ENCODE data around the gene SLC10A3.
A peak's percentile ranks its signal among the peaks of the same experiment; 100 is the strongest.
"Not testable (repeated sequence)": the region's sequence is repeated elsewhere in the genome, so short reads cannot be mapped to it uniquely, and the experiment has no call there.

The SLC10A3 gene

DNA sequence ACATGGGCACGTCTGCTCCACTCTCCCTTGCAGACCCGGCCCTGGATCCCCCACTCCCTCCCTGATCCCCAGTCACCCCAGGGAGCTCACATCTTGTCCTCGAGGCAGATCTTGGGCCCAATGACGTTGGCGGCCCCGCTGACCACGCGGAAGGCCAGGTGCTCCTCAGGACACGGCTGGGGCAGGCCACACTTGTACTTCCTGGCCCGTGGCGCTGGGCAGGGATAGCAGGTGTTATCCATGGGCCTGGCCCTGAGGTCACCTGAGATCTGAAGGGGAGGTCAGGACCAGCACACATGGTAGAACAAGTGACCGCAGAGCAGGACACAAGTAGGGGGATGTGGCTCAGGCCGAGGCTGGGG is 17.9 kb upstream of the SLC10A3 start:
- no peak for DNase-seq (ENCODE audit: low spot score)

DNA sequence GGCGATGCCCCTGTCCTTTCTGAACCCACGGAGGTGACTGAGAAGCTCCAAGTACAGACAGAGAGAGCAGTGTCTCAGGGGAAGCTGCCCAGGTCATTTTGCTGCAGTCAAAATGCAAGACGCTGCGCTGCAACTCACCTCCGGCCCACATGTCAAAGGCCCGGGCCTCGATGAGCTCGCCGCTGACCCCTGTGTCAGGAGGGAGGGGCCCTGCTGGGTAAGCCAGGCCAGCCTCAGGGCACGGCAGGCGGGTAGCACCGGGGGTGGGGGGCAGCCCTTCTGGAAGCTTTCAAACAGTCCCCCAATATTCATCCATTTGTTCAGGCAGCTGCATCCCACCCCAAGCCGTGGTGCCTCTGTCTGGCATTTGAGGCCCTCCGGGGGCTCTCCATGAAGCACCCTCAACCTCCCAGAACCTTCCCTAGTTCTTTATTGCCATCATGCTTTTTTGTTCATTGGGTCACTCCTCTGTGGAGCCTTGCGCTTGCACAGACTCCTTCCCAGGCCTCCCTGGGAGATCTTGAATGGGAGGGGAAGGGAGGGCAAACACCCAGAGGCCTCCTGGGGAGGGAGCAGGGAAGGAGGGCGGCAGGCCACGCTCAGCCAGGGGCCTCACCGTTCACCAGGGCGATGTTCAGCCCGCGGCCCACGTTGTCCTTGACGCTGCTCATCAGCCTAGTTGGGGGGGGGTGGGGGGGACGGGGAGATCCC is 17.4 kb upstream of the SLC10A3 start:
- no peak for DNase-seq (ENCODE audit: low spot score)

DNA sequence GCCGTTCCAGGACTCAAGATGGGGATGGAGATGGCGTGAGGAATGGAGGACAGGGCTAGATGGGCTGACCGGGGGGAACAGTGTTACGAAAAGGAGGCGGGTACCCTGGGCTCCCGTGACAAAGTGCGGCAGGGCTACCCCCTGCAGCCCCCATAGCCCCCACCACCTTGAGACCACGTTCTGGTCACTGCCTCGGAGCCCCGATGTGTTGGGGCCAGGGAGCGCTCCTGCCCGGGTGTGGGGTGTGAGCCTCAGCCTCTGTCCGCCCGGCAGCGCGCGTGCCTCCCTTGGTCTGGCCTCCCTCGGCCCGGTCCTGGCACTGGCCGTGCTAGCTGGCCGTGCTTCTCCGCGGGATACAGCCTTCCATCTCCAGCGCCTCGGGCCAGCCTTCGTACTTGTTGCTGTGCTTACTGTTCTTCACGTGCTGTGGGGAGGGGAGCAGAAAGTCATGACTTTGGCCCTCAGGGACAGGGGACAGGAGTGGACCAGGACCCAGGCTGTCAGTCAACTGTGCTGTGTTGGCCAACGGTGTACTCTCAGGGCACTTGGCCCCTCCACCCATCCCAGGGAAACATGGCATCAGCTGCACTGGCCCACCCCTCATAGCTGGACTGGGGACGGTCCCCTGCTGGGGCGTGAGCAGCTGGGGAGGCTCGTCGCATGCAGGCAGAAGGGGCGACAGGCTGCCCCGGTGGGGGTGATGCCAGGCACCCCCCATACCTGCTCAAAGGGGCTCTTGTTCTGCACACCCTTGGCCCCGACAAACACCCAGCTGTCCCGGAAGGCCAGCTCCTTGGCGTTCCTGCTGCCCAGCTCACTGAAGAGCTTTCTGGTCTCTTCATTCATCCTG is 16.3 kb upstream of the SLC10A3 start:
- no peak for DNase-seq (ENCODE audit: low spot score)

DNA sequence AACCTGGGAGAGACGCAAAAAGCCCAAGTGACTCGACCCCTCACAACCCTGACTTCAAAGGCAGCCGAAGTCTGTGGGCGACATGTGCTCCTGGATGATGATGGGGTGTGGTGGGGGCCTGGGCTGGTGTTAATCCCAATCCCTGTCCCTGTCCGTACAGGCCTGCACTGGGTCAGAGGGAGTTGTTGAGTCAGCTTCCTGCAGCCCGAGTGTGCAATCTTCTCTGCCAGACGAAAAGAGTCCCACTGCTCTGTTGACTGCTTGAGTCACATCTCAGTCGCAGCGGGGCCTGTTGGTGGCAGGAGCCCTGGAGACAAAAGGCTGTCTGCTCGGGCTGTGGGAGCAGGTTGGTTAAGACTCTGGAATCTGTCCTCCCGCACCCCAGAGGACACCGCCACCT is 15.3 kb upstream of the SLC10A3 start:
- DNase-seq (ENCODE audit: low spot score) = no peak

DNA sequence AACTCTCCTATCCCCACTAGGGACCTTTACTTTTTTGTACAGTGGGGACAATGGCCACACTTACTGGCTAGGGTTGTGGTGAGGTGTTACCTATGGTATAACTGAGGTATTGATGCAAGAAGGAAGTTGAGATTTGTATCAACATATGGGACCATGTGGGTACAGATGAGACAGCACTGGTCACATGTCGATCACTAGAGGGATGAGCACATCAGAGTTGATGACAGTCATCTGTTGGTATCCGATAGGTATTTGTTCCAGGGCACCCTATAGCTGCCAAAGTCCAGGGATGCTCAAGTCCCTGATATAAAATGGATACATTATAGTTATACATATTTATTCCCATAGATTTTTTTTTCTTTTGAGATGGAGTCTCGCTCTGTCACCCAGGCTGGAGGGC is 12.6 kb upstream of the SLC10A3 start:
- DNase-seq (ENCODE audit: low spot score) = no peak

DNA sequence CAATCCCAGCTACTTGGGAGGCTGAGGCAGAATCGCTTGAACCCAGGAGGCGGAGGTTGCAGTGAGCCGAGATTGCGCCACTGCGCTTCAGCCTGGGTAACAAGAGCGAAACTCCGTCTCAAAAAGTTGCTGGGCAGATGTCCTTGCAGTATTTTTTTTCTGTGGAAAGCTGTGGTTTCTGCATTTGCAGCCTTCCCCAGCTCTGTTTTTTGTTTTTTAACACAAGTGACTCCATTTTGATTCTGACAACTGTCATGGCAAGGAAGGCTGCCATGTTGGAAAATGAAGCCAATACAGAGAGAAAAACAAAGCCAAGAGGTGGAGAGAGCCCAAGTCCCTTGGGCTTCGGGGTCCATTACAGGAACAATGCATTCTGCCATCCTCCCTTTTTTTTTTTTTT is 11.7 kb upstream of the SLC10A3 start:
- DNase-seq (ENCODE audit: low spot score) = no peak

DNA sequence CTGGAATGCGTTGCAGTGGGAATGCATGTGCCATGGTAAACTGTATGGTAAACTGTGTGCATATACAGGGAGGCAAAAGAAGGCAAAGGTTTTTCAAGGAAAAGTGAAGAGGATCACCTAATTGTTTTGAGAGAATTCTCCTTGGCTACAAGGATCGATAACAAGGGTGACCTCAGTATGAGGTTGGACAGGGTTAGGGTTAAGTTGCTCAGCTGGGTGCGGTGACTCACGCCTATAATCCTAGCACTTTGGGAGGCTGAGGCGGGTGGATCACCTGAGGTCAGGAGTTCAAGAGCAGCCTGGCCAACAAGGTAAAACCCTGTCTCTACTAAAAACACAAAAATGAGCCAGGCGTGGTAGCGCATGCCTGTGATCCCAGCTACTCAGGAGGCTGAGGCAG is 11.0 kb upstream of the SLC10A3 start:
- DNase-seq (ENCODE audit: low spot score) = not testable (repeated sequence)

DNA sequence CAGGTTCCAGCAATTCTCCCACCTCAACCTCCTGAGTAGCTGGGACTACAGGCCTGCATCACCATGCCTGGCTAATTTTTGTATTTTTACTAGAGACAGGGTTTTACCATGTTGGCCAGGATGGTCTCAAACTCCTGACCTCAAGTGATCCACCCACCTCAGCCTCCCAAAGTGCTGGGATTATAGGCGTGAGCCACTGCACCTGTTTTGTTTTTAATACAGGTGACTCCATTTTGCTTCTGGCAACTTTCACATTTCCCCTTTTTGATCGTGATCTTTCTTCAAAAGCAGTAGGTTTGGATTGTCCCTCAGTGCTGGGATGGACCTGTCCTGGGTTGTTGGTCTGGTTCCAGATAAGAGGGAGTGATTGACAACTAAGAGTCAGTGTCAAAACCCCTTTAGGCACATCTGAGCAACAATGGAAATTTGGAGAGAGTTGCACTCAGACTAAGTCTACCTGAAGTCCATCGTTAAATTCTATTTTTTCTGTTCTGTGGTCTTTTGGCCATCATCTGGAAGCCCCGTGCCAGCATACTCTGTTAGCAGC is 6.2 kb upstream of the SLC10A3 start:
- not testable (repeated sequence) for DNase-seq (ENCODE audit: low spot score)

DNA sequence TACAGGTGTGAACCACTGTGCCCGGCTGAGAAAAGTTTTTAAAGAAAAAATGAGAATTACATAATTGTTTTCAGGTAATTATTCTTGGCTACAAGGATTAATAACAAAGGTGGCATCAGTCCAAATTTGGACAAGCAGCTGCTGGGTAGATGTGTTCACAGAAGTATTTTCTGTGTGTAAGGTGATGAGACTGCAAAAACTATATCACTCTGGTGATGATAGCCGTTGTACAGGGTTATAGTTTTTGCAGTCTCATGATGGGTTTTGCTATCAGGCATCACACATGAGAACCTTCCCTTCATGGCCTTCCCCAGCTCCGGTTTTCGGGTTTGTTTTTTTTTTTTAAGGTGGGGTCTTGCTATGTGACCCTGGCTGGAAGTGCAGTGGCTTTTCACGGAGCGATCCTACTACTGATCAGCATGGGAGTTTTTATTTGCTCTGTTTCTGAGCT is 5.1 kb upstream of the SLC10A3 start:
- no peak for DNase-seq (ENCODE audit: low spot score)

DNA sequence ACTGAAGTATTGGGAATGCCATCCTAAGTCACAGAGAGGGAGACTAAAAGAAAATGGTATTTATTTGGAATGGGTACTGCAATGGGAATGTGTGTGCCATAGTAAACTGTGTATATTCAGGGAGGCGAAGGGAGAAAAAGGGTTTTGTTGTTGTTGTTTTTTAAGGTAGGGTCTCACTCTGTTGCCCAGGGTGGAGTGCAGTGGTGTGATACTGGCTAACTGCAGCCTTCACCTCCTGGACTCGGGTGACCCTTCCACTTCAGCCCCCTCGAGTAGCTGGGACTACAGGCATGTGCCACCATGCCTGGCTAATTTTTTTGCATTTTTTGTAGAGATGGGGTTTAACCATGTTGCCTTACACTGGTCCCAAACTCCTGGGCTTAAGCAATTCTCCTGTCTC is 4.3 kb upstream of the SLC10A3 start:
- no peak for DNase-seq (ENCODE audit: low spot score)

DNA sequence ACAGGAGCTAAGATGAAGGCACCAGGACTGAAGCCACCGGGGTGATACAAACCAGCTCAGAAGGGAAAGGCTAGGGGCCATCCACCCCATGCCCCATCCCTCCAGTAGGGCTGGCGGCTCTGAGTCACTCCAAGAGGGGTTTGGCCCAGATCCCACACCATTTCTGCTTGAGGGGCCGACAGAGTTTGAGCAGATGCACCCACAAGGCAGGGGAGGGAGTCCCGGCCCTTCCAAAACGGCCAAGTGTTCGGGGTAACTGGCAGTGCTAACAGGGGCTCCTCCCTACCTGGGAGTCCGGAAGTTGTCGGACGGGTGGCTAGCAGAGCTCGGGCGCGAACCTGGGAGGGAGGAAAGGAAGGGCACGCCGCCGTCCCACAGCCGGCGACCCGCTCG is 412 bp downstream of the SLC10A3 start:
- DNase-seq (ENCODE audit: low spot score) = peak; percentile 16

DNA sequence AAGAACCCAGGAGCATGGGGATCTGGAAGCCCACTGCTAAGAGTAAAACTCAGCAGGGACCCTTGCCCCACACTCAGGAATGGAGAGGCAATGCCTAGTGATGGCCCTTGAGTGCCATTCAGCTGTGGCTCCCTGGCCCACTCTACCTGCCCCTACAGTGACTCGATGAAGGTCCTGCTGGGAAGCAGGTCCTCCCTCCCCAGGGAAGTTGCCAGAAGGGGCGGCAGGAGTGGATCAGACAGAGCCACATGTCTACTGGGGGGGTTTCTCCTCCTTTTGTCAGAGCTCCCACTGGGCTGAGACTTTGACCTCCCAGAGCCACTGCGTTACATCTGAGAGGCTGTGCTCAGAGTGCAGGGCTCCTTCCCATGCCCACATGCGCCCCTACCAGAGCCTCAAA is 1.2 kb downstream of the SLC10A3 start:
- no peak for DNase-seq (ENCODE audit: low spot score)

DNA sequence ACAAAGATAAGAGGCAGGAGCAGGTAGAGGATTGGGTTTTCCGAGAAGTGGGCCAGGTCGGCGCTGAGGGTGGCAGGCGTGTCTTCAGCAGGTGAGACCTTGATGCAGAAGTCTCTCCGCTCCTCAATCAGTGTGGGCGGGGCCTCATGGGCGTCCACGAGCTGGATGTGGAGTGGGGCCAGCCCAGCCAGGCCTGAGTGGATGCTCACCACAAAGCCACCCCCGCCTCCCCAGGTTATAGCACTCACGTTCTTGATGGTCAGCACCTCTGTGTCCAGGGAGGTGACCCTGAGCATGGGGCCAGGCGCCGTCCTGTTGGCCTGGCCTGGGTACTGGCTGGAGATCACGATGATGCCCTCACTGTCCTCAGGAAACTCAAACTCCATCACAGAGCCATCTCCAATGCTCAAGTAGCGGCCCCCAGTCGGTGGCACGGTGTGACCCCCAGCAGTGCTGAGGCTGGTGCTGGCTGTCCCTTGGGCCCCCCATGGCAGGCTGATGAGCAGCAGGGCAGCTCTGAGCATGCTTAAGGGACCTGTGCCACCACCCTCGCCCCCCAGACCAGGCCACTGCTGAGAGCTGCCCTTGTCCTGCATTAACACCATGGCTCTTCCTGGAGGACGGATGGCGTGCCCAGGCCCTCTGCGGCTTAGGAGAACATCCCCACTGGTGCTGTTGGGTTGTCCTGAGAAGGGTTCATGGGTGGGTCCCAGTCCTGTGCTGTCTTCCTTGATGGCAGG is 1.9 kb downstream of the SLC10A3 start:
- no peak for DNase-seq (ENCODE audit: low spot score)

DNA sequence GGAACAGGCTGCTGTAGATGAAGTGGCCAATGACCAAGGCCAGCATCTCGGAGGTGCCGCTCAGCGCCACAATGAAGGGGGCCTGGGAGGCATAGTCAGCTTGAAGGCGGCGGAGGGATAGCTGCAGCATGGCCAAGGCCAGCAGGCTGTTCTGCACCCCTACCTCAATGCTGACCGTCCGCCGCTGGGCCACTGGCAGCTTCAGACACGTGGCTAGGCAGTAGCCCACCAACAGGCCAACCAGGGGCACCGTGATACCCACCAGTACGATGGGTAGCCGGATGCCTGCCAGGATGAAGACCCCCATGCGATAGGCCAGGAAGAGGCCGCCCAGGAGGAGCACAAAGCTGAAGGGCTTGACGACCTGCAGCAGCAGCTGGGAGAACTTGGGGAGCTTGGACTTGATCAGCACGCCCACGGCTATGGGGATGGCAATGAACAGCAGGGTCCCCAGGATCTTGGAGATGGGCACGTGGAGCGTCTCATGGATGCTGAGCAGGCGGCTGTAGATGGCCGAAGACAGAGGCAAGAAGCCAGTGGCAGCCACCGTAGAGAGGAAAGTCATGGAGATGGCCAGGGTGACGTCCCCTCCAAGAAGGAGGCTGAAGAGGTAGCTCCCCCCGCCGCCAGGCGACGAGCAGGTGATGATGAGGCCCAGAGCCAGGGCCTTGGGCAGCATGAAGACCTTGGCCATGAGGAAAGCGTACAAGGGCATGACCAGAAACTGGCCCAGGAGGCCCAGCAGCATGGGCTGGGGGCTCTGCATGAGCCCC is 2.7 kb downstream of the SLC10A3 start:
- DNase-seq (ENCODE audit: low spot score) = no peak

DNA sequence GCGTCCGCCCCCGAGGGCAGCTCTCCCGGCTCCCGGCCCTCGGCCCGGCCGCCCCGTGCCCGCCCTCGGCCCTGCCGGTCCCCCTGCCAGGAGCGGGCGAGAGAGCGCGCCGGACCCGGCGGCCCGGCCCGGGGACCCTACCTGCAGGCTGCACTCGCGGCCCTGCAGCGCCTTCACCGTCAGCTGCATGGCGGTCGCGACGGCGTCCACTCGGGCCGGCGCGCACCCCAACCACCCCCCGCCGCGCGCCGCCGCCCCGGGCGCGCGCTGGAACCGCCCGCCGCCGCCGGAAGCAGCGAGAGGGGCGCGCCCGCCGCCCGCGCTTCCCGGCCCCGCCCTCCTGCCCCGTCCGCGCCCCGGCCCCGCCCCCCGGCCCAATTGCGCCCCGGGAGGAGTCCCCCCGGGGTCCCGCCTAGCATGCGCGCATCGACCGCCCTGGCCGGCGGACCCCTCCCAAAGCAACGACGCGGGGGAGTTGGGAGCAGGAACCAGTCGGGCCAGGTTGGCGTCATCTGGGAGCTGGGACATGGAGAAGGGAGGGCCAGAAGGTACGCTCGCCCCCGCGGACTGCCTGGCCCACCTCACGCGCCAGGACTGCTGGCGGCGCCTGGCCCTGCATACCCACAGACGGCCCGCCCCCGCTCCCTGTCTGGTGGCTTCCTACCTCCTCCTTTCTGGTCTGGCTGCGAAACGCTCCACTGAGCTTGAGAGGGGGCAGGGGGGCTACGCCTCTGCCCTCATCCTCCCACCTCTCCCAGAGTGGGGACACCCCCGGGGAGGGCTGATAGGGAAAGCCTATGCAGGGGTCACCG is 3.8 kb downstream of the SLC10A3 start, which contains the start of gene UBL4A:
TSS of gene UBL4A (minus strand) at position 220 of the 812 bp plus-strand sequence. CDS start at position 189, 31 bp downstream.
- DNase-seq (ENCODE audit: low spot score) = peak; percentile 27

DNA sequence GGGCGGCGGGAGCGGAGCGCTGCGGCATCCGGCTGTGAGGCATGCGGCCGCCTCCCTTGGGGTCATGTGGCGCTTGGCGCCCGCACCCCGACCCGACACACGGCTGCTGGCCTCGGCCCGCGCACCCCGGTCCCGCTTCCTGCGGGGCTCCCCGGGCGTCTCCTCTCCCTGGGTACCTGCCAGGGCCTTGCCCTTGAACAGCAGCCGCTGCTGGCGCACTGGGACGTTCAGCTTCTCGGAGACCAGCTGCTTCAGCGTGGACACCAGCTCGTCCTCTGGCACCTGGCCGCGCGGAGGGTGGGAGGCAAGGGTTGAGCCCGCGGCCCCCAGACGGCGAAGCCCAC is 4.4 kb downstream of the SLC10A3 start:
- no peak for DNase-seq (ENCODE audit: low spot score)

DNA sequence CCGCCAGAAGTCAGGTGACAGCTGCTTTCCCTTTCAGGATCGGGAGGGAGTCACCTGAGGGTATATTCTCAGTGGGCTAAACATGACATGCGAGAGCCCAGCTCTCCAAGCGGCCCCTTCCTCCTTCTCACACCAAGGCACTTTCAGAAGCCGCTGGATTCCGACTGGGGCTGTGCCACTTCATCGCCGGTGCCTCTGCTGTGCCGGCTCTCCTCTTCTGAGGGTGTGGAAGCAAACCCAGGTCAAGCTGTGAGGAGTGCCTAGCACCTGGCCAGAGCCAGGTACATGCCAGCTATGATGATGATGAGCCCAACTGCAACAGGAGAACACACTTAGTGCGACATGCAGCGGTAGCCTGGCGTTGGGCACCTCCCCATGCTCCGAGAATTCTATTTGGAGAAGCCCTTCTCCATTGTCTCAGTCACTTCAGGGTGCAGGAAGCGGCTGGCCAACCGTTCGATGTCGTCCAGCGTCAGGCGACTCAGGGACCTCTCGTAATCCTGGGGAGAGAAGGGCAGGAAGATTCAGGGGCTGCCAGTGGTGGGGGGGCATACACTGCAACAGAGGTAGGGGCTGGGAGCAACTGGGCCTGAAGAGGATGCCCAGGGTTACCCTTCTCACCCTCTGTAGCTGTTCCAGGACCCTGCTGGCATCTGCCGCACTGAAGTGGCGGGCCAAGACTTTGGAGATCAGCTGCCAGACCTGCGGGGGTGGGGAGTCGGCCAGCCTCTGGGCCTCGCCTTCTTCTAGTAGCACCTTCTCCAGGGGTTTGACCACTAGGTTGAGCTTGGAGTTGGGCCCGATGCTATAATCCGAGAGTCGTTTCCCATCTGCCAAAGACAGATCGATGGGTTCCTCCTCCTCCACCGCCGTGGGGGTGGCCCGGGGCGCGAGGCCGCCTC is 5.0 kb downstream of the SLC10A3 start:
- no peak for DNase-seq (ENCODE audit: low spot score)

DNA sequence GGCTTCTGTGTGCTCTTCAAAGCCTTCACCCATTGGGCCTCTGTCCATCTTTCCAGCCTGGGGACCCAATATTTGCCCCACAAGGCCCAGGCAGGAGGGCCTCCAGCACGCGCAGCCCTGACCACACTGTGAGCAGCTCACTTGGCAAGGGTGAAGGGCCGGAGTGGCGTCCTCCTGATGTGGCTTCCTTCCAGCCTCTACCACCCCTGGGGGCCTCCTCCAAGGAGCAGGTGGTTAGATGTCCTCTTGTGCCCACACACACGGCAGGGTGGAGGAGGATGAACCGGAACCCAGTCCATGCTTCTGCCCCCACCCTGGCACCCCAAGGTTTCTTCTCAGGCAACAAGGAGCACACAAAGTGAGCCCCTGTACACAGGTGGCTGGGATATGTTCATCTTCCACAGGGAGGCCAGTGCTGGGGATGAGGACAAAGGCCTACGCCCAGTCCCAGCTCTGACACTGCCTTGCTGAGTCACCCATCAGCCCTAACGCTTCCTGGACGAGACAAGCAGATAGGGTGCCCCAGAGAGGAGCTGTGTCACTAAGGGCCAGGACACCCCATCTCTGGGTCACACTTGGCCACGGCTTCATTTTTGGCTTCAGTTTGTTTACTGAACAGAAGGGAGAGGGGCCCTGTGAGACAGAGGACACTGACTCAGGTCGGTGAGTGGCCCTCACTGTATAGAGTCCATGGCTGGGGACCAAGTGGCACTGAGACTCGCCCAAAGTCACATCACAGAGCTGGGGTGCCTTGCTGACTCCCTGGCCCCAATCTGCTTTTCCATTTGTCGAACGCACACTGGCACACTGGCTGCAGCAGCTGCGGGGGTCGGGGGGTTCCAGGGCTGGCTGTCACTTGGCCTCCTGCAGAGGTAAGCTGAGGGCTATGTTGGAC is 5.9 kb downstream of the SLC10A3 start:
- DNase-seq (ENCODE audit: low spot score) = no peak

DNA sequence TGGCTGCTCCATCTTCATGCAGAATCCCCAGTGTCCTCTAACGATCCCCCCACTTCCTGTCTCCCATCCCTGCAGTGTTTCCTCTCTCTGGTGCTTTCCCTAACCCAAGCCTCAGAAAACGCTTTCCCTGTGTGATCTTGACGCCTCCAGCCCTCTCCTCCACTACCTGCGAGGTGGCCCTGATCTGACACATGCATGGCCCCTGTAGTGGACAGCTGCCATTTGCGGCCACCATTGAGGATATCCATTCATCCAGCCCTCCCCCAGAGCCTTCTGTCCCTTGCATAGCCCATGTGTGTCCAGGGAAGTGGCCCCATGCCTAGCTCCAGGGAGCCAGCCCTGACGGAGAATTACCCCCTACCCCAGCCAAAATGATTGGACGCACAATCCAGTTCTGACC is 7.1 kb downstream of the SLC10A3 start:
- no peak for DNase-seq (ENCODE audit: low spot score)
